Stimulated activated CD4-positive, alpha-beta T cell treated with anti-CD3 and anti-CD28 coated beads, Interleukin-15, amount 100 ng/mL, for 1 hour (primary cell): ENCODE results near the gene FGF3.

Experiments used
- DNase-seq, 2 donors: peaks; one replicate each; pipeline ENCODE4 v3.0.0-alpha.2; 2020; ENCODE audit warnings: low read depth in 1 of 2, low spot score in 1 of 2

FGF3 gene

GRCh38 chr11:69825037-69825834 lies 6.0 kb upstream of the FGF3 start:
- no peak for DNase-seq

- DNase-seq: no peak
Measured at GRCh38 chr11:69823641-69824265, 4.5 kb upstream of the FGF3 start.

DNA sequence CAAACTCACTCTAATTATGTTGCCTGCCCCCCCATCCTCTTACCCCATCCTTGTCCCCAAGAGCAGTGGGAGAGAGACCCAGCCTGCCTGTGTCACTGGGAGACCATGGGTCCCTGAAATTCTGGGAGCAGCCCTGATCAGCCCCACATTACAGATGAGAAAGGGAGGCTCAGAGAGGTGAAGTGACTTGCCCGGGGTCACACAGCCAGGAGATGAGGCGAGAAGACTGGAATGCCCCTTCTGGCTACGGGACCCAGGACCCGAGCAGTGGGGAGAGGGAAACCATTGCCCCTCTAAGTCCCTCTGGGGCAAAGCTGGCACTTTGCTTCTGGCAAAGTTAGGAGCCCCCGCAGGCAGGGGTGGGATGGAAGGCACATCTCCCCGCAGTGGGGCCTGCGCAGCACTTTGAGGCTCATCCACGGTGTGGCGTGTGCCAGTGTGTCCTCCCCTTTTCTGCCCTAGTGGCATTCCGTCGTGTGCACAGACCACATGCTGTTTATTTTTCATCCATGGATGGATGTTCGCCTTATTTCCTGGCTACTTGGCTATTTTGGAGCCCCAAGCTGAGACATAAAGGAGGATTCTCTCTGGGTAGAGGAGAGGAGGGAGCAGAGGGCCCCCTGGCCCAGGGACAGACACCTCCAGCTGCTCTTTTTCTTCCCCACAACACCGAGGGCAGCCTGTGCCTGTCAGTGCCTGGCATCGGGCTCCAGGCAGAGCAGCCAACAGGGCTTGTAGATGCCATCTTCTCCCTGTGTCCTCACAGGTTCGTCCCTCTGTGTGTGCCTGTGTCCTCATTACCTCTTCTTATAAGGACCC lies 3.7 kb upstream of the FGF3 start:
- no peak for DNase-seq

DNA sequence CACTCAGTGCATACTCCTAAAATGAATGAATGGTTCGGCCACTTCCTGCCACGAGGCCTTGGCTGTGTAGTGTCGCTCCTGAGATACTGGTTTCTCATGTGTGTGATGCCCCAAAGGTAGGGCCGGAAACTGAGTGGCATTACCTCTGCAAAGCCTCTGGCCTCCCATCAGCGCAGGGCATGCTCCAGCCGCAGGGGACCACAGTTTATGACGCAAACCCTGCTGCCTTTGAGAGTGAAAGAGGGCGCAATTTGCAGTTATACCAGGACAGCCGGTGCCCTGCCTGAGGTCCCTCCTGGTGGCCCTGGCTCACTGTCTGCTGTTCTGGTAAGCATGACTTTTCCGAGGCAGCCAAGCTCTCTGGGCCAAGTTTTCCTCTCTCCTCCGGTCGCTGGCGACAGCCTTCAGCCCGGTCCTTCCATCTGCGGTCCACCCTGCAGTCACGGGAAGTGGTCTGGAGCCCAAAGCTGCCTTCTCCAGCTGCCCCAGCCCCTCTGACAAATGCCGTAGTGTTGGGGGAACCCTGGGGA lies 2.4 kb upstream of the FGF3 start:
- DNase-seq: no peak

DNA sequence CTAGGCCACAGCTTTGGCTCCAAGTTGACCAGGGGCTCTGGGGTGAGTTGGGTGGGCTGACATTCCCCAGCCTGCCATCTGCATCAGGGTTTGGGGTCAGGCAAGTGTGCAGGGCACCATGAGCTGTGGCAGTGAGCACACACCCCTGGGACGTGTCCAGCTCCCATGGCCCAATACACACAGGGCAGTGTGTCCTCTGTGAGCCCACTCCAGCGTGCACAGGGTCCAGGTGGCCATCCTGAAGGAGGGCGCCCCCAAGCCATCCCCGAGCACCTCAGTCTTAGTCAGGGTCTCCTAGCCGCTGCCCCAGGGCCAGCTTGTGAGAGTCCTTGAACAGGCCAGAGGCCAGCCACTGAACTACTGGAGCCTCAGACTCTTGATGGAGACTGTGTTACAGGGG lies 1.2 kb upstream of the FGF3 start:
- DNase-seq: no peak

DNA sequence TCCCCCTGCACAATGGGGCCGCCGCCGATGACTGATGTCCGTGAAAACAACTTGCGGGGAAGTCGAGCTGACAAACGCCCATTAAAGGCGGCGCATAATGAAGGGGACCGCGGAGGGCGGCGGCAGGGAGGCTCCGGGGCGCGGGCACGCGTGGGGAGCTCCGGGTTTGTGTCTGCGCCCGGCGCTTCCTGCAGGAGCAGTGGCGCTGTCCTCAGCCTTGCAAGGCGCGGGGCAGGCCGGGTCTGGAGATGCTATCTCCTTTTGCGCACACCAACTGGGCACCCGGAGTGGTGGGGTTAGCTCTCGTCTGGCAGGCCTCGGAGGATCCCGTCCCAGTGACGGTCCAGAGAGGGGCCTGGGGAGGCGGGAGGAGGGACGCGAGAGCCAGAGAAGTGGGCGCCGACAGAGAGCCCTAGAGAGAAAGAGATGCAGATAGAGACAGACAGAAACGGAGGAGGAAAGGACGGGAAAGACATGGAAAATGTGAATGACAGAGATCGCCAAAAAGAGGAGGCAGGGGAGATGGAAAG lies 390 bp upstream of the FGF3 start:
- no peak for DNase-seq

DNA sequence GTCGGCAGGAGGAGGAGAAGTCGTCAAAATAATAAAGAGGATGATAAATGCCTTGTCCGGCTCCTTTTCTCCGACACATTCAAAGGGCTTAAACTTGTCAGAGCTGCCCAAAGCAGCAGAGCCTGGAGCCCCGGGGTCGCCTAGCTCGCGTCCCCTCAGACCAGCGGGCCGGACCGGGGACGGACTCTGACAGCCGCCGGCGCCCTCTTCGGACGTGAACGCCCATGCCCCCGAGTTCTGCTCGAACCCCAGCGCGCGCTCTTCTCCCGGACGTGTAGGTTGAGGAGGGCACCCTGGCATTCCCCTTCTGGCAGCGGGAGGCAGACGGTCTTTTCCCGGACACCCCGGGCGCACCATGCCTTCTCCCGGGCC lies 999 bp downstream of the FGF3 start:
- no peak for DNase-seq

GRCh38 chr11:69817265-69818230 lies 1.7 kb downstream of the FGF3 start:
- DNase-seq: no peak

DNA sequence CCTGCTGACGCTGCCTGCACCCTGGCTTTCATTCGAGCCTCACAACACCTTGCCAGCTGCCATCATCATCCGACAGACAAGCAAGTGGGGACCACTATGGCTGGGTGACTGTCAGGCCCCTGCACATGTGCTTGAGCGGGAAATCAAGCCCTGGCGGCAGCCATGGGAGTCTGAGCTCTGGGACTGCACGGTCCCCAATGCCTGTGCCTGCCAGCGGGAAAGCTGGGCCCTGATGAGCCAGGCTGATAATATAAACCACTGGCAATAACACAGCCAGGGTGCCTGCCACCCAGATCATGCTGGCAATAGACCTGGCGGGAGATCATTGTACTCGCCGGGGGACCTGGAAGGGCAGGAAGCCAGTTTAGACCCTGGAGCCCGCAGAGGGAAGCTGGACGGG lies 2.5 kb downstream of the FGF3 start:
- DNase-seq: no peak

GRCh38 chr11:69815973-69816372 lies 3.2 kb downstream of the FGF3 start:
- no peak for DNase-seq

DNA sequence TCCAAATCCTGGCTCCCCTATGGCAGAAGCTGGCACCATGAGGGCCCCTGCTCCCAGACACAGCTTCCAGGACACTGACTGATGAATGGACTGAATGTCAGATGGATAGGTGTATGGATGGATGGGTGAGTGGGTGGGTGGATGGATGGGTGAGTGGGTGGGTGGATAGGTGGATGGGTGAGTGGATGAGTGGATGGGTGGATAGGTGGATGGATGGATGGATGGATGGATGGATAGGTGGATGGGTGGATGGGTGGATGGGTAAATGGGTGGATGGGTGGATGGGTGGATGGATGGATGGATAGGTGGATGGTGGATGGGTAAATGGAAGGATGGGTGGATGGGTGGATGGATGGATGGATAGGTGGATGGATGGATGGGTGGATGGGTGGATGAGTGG lies 4.3 kb downstream of the FGF3 start:
- DNase-seq: no peak

DNA sequence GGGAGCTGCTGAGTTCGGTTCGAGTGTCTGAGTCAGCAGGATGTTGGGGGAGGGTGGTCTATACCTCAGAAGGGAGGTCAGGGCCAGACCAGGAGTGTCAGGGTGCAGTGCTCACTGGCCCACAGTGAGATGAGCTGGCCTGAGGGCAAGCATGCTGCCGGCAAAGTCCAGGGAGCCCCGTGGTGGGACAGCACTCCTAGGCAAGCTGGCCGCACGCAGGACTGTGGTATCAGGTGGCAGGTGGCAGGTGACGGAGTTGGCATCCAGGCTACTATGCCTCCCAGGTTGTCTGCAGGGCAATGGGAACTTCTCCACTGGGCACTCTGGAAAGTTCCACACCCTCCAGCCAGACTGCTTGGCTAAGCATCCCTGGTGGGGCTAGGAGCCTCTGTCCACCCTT lies 4.8 kb downstream of the FGF3 start:
- no peak for DNase-seq

DNA sequence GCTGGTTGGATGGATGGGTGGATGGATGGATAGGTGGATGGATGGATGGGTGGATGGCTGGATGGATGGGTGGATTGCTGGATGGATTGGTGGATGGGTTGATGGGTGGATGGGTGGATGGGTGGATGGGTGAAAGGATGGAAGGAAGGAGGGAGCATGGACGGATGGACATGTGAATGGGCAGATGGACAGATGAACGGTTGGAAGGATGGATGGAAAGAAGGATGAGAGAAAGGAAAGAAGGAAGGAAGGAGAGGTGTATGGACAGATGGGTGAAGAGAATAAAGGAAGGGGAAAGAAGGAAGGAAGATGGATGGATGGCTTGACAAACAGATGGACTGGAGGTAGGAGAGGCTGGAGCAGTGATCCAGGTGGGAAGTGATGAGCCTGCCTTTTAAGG lies 5.4 kb downstream of the FGF3 start:
- no peak for DNase-seq

- no peak for DNase-seq
Measured at GRCh38 chr11:69812946-69813345, 6.3 kb downstream of the FGF3 start.

GRCh38 chr11:69812256-69812655 lies 7.0 kb downstream of the FGF3 start:
- no peak for DNase-seq

DNA sequence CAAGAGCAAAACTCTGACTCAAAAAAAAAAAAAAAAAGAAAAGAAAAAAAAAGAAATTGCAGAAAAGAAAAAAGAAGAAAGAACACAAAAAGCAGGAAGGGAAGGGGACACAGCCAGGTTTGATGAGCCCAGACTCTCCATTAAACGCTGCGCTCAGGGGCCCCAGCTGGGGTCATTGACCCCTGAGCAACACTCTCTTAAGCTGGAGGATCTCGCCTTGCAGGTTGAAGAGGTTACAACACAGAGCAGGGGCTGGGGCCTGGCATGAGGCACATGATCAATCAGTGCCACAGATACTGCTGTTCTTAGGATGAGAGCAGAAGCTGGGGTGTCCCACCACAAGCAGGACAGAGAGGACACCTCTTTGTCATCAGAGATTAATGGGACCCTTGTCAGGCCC lies 7.8 kb downstream of the FGF3 start:
- no peak for DNase-seq

DNA sequence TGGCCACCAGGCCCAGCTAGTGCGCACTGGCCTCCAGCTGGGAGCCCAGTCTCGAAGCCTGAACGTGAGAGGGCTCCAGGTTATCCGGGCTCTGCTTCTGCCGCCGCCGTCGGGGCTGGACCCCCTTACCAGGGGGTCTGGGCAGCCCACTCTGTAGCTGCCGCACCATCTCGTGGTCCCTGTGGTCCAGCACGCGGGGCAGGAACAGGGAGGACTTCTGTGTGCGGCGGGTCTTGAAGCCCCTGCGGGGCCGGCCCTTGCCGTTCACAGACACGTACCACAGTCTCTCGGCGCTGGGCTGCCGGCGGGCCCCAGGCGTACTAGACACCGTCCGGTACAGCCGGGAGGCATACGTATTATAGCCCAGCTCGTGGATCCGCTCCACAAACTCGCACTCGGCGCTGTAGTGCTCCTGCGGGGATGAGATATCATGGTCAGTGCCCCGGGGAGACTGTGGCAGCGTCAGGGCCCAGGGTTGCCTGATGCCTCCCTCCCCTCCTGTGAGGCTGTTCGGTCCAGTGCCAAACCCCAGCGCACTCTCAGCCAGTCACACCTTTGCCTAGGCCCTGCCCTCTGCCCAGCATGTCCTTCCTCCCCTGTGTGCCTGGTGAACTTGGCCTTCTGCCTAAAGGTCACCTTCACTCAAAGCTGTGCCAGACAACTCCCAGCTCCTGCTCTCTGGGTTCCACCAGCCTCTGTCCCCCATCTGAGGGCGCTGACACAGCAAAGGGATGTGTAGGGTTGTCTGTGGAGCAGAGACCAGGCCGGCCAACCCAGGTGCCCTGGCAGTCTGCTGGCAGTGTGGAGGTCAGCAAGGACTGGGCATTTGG lies 8.7 kb downstream of the FGF3 start:
- no peak for DNase-seq

- DNase-seq: no peak
Measured at GRCh38 chr11:69808667-69809086, 10.5 kb downstream of the FGF3 start.

DNA sequence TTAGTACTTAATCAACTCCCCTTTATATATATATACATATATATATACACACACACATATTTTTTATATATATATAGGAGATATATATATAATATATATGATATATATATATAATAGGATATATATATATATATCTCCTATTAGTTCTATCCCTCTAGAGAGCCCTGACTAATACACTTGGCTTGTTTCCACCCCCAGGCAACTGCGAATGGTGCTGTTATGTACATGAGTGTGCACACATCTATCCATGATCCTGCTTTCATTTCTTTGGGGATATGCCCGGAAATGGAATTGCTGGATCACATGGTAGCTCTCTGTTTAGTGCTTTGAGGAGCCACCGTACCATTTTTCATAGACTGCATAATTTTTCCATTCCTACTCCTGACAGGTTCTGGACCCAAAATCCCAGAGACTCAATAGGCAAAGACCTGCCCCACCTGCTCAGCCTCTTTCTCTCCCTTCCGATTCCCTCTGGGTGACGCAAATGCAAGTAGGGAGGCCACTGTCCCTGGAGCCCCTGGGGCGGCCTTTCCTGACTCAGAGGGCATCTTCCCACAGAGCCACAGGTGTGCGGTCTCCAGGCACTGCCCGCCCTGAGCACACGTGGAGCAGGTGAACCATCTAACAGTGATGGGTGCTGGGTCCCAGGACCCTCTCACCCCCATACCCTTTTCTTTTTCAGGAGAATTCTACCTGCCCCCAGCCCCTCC lies 12.0 kb downstream of the FGF3 start:
- DNase-seq: no peak
